Activated T-helper 1 cell treated with anti-CD3 and anti-CD28 coated beads, Interleukin-2, amount 50 U/mL, for 16 hours (primary cell): ENCODE measurements around the gene ATP2A1.
"Not testable (repeated sequence)": the region's sequence is repeated elsewhere in the genome, so short reads cannot be mapped to it uniquely, and the experiment has no call there.

Source experiments
- DNase-seq, 2 donors: peaks; one replicate each; pipeline ENCODE4 v3.0.0-alpha.2; 2020; ENCODE audit warnings: low read depth in 1 of 2, low spot score in 1 of 2

Gene ATP2A1

DNA sequence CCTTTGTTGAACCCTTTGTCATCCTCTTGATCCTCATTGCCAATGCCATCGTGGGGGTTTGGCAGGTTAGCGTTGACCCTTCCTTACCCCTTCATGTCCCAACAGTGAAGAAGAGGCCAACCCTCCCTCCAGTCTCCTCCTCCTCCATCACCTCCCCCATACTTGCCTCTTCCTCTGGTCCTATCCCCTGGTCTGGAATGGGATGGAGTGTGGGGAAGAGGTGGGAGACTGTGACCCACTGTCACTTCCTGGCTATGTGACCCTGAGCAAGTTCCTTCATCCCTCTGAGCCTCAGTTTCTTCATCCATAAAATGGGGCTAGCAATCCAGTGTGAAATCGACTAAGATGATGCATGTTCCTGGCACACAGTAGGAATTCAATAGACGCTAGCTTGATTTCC lies 2.7 kb downstream of the ATP2A1 start:
- DNase-seq: no peak

DNA sequence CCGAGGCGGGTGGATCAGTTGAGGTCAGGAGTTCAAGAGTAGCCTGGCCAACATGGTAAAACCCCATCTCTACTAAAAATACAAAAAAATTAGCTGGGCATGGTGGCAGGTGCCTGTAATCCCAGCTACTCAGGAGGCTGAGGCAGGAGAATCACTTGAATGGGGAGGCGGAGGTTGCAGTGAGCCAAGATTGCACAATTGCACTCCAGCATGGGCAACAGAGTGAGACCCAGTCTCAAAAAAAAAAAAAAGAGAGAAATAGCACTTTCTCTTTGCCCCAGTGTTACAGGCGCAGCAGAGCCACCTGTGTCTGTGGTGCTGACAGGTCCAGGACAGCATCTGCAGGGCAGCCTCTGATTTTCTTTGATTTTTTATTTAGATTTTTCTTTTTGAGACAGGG lies 3.3 kb downstream of the ATP2A1 start:
- DNase-seq: not testable (repeated sequence)

DNA sequence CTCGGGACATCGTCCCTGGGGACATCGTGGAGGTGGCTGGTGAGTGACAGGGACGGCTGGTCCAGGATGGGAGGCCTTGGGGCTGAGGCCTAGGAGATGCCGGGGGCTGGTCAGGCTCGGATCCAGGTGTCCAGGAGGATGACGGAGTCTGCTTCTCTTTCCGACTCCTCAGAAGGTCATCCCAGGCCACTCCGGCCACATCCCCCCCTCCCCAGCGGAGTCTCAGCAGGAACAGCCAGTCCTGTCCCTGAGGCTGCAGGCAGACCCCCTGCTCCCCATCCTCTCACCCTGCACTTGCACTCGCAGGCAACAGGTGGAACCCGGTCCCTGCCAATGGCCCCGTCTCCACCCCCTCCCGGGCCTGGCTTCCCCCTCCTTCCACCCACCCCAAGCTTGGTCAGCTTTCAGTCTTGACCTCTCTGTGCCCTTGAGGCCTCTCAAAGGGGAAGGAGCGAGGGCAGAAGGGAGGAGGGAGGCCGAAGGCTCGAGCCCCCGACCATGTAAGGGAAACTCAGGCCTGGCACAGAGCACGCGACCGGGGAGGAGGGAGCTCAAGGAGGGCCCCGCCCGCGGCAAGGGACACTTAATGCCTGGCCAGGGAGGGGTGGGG lies 4.4 kb downstream of the ATP2A1 start:
- DNase-seq: no peak

DNA sequence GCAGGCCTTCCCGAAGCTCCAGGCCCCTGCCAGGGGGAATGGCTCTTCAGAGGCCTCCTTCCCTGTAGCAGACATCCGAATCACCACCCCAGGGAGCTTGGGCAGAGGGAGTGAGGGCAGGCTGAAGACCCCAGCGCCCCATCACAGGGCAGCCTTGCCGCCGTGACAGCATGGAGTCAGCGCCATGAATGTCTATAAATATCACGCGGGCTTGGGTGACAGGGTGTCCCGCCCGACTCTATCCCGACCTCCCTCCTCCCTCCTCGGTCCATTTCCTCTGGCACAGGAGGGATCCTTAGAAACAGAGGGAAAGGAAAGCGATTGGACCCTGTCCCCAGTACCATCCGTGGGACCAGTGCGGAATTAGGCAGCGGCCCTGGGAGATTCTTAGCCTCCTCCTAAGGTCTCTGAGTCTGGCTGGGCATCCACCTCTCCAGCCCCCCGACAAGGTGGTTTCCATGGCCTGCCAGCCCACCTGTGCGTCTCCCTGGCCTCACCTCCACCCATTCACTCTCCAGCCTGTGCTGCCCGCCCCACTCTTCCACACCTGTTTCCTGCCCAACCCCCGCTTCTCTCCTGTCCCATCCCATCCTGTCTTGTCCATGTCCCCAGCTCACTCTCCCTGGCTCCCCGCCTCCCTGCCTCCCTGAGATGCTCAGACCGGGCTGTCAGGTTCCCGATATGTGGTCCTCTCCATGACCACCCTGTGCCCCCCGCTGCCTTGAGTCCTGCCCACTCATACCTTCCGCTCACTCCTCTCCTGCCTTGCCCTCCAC lies 5.1 kb downstream of the ATP2A1 start:
- DNase-seq: no peak

DNA sequence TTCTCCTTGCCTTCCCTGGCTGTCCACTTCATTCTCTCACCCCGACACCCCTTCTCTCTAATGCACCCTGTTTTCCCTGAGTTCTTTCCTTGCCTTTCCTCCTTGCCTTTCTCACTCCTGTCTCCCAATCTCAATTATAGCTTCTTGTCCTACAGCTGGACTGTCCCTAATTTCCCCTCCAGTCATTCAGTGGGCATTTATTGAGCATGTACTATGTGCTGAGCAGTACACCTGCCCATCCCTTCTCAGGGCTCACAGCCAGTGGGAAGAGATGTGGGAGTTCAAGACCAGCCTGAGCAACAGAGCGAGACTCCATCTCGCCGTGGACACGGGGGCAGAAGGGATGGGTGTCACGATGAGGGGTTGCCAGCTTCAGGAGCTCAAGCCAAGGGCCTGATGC lies 5.8 kb downstream of the ATP2A1 start:
- DNase-seq: no peak

DNA sequence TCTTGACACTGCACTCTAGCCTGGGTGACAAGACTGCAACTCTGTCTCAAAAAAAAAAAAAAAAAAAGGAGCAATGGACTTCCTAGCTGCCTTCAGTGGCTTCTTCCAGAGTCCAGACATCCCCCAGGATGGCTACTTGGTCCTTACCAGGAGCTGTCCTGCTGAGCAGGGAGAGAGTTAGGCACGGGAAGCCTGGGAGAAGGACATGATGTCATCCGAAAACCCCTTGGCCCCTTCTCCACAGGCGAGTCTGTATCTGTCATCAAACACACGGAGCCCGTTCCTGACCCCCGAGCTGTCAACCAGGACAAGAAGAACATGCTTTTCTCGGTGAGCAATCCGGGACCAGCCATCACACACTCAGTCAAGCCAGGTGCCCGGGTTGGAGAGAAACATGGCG lies 8.7 kb downstream of the ATP2A1 start:
- no peak for DNase-seq

DNA sequence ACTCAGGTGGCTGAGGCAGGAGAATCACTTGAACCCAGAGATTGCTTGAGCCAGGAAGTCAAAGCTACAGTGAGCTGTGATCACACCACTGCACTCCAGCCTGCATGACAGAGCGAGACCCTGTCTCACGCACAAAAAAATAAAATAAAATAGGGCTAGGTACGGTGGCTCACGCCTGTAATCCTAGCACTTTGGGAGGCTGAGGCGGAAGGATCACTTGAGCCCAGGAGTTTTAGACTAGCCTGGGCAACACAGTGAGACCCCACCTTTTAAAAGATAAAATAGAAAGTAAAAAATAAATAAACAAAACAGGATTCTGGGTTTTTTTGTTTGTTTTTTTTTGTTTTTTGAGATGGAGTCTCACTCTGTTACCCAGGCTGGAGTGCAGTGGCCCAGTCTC lies 12.1 kb downstream of the ATP2A1 start:
- not testable (repeated sequence) for DNase-seq

DNA sequence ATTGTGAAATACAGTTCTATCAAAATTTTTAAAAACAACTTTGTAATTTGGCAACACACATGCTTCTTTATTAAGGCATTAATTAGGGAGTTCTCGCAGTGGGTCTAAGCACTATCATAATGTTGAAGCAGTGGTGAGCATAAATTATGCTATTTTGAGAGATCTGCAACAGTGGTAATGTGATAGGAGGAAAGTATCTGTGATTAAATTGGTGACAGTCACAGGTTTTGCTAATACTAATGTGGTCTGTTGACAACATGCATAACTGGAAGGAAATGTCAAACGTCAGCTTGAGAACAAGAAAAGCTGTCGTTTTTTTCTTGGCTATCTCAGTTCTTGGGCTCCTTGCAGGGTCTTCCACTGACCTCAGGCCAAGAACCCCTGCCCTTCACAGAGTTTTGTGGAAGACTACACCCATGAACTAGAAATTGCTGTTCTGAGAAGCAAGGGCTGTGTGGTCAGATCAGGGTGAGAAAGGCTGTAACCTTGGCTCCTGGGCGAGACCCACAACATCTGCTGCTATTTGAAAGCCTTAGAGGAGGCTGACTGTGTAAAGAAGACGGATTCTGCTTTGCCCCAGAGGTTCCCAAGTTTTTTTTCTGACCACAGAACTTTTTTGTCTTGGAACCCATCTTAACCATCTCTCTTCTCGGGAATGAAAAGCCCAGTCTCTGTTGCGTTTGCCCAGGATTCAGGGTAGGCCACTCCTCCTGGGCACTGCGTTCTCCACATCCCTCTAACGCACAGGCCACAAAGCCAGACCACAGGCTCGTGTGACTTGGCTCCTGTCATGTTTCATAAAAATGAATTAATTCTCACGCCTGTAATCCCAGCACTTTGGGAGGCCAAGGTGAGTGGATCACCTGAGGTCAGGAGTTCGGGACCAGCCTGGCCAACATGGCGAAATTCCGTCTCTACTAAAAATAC lies 13.9 kb downstream of the ATP2A1 start:
- DNase-seq: no peak

DNA sequence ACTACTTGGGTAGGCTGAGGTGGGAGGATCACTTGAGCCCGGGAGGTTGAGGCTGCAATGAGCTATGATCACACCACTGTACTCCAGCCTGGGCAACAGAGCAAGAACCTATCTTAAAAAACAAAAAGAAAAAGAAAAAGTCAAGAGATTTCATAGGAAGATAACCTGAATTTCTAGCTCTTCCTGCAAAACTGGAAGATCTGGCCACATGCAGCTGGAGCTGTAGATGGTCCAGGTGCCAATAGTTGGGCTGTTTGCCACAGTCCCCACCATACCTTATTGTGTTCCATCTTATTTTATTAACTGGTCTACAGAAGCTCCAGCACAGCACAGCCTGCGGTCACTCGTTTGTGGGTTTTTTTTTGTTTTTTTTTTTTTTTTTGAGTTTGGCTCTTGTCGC lies 15.0 kb downstream of the ATP2A1 start:
- DNase-seq: no peak

DNA sequence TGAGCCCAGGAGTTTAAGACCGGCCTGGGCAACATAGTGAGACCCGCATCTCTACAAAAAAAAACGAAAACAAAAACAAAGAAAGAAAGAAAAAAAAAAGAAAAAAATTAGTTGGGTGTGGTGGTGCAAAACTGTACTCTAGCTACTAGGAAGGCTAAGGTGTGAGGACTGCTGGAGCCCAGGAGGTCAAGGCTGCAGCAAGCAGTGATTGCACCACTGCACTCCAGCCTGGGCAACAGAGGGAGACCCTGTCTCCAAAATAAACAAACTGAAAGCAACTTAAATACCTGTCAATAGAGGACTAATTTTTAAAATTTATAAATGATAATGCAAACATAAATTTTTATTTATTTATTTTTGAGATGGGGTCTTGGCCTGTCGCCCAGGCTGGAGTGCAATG lies 17.3 kb downstream of the ATP2A1 start:
- no peak for DNase-seq

DNA sequence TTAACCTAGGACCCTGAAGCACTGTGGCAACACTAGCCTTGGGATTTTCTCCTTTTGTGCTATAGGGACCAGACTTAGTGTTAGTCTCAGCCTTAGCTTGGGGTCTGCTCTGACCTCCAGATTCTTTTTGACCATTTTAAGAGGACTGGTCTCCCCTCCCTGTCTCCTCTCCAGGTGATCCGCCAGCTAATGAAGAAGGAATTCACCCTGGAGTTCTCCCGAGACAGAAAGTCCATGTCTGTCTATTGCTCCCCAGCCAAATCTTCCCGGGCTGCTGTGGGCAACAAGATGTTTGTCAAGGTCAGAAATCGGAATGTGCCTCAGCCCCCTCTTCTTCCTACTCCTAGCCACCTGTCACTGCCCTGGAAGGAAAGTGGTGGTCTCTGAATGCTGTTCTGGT lies 19.5 kb downstream of the ATP2A1 start:
- no peak for DNase-seq

DNA sequence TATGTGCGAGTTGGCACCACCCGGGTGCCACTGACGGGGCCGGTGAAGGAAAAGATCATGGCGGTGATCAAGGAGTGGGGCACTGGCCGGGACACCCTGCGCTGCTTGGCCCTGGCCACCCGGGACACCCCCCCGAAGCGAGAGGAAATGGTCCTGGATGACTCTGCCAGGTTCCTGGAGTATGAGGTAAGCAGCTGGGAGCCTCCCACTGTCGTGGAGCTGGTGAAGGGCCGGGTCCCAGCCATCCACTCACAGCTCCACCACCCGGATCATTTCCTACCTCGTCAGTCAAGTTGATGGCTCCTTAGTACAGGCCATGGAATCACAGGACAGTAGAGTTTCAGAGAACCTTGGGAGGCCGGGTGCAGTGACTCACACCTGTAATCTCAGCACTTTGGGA lies 20.0 kb downstream of the ATP2A1 start:
- DNase-seq: no peak

DNA sequence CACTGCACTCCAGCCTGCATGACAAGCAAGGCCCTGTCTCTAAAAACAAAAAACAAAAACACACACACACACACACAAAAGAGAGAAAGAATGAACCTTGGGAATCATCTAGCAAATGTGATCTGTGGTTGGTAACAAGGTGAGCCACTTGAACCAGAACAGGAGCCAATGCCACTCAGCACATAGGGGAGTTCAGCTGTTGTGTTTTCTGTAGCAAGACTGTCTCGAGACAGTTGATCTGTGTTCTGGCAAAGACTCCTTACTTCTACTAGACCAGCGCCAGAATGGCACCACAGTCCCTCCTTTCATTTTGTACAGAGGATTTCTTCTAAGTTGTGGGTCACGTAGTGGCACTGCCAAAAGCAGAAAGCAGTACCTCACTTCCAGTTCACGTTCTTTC lies 20.7 kb downstream of the ATP2A1 start:
- no peak for DNase-seq

DNA sequence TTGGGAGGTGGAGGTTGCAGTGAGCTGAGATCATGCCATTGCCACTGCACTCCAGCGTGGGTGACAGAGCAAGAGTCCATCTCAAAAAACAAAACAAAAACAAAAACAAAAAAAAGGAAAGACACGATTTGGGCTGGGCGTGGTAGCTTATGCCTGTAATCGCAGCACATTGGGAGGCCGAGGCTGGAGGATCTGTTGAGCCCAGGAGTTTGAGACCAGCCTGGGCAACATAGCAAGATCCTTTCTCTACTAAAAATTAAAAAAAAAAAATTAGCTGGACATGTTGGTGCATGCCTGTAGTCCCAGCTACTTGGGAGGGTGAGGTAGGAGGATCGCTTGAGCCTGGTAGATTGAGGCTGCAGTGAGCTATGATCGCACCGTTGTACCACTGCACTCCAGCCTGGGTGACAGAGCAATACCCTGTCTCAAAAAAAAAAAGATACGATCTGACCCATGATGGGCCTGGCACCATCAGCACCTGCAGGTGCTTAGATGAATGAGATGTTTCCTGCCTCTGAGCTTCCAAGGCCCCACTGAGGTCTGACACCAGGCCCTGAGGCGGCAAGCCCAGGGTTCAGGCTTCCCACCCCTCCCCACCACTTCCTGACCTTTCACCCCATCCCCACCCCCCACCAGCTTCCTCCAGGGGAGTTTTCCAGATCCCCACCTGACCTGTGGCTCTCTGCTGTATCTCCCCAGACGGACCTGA lies 21.7 kb downstream of the ATP2A1 start:
- DNase-seq: no peak

DNA sequence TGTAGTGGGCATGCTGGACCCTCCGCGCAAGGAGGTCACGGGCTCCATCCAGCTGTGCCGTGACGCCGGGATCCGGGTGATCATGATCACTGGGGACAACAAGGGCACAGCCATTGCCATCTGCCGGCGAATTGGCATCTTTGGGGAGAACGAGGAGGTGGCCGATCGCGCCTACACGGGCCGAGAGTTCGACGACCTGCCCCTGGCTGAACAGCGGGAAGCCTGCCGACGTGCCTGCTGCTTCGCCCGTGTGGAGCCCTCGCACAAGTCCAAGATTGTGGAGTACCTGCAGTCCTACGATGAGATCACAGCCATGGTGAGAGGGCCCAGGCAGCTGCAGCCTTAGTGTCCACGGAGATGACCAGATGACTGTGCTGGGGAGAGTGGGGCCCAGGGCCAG lies 22.3 kb downstream of the ATP2A1 start:
- DNase-seq: no peak

DNA sequence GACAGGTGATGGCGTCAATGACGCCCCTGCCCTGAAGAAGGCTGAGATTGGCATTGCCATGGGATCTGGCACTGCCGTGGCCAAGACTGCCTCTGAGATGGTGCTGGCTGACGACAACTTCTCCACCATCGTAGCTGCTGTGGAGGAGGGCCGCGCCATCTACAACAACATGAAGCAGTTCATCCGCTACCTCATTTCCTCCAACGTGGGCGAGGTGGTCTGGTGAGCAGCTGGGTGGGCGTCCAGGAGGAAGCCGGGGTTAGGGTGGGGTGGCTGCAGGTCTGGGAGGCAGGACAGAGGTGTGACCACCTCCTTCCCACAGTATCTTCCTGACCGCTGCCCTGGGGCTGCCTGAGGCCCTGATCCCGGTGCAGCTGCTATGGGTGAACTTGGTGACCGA lies 23.6 kb downstream of the ATP2A1 start:
- no peak for DNase-seq

DNA sequence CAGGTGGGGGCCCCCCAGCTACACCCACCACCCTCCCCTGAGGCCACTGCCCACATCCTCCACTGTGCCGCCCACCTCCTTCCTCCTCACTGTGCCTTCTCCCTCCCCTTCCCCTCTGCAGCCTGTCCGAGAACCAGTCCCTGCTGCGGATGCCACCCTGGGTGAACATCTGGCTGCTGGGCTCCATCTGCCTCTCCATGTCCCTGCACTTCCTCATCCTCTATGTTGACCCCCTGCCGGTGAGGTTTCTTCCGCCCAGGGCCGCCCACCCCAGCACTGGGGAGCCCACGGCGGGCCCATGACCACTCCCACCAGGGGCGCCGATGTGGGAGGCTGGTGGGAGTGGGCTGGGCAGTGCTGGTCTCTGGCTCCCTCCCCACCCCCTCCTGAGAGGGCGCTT lies 24.6 kb downstream of the ATP2A1 start:
- no peak for DNase-seq

DNA sequence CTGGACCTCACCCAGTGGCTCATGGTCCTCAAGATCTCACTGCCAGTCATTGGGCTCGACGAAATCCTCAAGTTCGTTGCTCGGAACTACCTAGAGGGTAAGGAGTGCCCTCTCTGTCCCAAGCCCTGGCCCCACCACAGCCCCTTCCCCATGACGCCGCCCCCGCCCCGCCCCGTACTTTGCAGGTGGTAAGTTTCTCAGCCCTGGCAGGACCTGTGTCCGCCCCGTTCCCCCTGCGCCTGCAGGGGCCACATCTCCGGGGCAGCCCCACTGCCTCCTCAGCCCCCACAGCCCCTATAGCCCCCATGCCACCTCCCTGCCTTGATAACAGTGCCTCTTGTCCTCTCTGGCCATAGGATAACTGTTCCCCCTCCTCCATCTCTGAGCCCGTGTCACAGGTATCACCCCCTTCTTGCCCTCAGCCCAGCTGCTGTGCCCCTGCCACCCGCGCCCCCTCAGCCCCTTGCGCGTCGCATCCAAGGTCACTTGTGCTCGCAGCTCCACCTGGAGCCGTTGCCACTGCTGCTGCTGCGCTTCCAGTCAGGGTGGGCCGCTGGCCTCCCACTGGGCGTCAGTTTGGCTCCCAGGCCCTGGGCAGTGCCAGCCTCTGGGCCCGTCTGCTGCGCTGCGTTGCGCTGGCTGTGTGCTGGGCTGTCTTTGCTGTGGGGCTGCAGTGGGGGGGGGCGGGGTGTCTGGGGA lies 25.2 kb downstream of the ATP2A1 start:
- DNase-seq: no peak

DNA sequence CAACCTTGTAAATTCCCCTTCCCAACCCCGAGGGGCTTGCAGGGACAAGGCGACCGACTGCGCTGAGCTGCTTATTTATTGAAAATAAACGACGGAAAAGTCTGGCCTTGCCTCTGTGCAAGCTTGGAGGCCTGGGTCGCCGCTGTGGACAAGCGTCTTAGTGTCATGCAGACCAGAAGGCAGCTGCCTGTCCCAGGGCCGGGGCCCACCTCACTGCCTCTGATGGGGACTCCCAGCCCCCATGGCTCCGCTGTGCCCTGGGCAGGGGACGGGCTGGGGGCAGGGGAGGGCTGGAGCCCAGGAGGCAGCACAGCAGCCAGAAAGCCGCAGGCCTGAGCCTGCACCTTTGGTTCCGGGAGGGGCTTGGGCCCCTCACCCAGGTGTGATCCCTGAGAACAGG lies 26.1 kb downstream of the ATP2A1 start:
- DNase-seq: no peak

DNA sequence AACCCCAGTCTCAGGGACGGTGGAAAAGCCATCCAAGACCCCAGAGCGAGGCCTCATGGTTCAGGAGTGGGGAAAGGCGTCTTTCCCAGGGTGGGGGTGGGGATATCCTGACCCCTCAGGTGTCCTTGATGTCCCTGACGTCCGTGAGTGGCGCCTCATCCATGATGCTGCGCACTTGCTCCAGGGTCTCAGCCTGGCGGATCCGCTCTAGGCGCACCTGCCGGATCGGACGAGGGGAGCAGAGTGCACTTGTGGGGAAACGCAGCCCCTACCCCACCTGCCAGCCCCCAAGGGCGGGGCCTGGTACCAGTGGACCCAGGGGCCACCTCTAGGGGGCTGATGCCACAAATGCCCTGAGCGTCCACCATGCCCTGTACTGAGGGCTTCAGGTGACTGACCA lies 26.5 kb downstream of the ATP2A1 start:
- DNase-seq: no peak

DNA sequence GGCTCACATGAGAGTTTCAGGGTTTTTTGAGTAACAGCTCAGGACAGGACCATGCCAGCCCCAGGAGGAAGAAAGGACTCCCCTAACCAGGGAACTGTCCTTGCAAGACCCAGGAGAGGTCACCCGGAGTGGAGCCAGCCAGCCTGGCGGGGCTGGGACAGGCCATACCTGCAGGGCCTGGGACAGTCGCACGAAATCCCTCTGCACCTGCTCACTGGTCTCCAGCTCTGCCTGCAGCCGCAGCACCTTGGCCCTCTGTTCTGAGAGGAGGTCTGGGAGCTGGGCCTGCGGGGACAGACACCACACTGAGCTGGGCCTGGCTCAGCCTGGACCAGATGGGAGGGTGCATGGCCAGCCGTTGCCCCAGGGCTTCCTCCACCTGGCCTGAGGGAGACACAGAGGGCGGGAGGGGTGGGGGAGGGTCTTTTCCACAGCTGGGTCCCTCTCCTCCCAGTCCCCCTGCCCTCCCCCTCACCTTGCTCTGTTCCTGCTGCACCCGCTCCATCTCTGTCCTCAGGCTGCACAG lies 27.0 kb downstream of the ATP2A1 start:
- DNase-seq: no peak
